Bronchial epithelial cell (primary cell): ENCODE results near the gene ENSA. TPM values are rescaled to one million over a fixed set of nuclear protein-coding genes. Genes with fewer than 3 reads are reported as not detected.
"Not testable (repeated sequence)": the region's sequence is repeated elsewhere in the genome, so short reads cannot be mapped to it uniquely, and the experiment has no call there.

Experiments used
- DNase-seq: peaks from one replicate; pipeline ENCODE4 v3.0.0-alpha.2; 2010; ENCODE audit warnings: low read depth
- FAIRE-seq: peaks from 2 replicates; lab custom pipeline; 2011; peaks lifted over from hg19 to GRCh38; lab: Jason Lieb, UNC
- H3K27me3 ChIP-seq: 2 replicates; pipeline ENCODE4 v1.5.1; 2011; ENCODE audit warnings: low read length; ENCODE audit not compliant: control insufficient read depth, insufficient read depth
- H3K36me3 ChIP-seq: 2 replicates; pipeline ENCODE4 v1.5.1; 2011; ENCODE audit warnings: low read length; ENCODE audit not compliant: control insufficient read depth, insufficient read depth
- H3K4me3 ChIP-seq: 2 replicates; pipeline ENCODE4 v1.5.1; 2011; ENCODE audit warnings: mild to moderate bottlenecking, low read depth, low read length, control low read depth
- CTCF ChIP-seq: IDR thresholded peaks from 2 replicates; pipeline ENCODE4 v1.5.1; 2011; ENCODE audit warnings: mild to moderate bottlenecking, moderate library complexity, low read length, control low read depth, inconsistent platforms; ENCODE audit not compliant: insufficient read depth, severe bottlenecking
- total RNA-seq: library from RNA; depleted of rRNA; stranded (reverse); fragments of >200 nt; gene quantifications from 2 replicates; pipeline ENCODE4 v1.2.1, GENCODE V29; 2014

ENSA gene
- total RNA-seq, 1 donor from 2014 or later = 123 TPM

- no peak for FAIRE-seq
- no peaks in the 10 kb centered on the region for H3K36me3 ChIP-seq
- no peak for DNase-seq
- no peak overlapping the region for H3K4me3 ChIP-seq
- no peaks in the 10 kb centered on the region for H3K27me3 ChIP-seq
- TF ChIP-seq CTCF = no peak
Observed at GRCh38 chr1:150603711-150604110, 25.7 kb downstream of the ENSA start.

GRCh38 chr1:150602372-150602771 lies 27.0 kb downstream of the ENSA start:
- not testable (repeated sequence) for DNase-seq, H3K4me3 ChIP-seq, H3K36me3 ChIP-seq, H3K27me3 ChIP-seq, FAIRE-seq

GRCh38 chr1:150601540-150601939 lies 27.9 kb downstream of the ENSA start:
- DNase-seq = no peak
- FAIRE-seq = no peak

DNA sequence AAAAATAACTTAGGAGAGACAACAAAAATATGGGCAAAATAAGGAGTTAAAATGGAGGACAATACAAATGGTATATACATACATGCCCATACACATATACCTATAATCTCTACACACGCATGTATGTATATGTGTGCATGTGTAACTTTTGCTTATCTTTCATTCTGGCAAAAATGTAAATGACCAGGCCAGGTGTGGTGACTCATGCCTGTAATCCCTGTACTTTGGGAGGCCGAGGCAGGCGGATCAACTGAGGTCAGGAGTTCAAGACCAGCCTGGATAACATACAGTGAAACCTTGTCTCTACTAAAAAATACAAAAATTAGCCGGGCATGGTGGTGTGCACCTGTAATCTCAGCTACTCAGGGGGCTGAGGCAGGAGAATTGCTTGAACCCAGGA lies 31.1 kb downstream of the ENSA start:
- not testable (repeated sequence) for H3K4me3 ChIP-seq, FAIRE-seq, H3K36me3 ChIP-seq, DNase-seq, H3K27me3 ChIP-seq

More at GRCh38 chr1:150601540-150601939, 27.9 kb downstream of the ENSA start:
- Histone ChIP-seq H3K27me3 (no peaks in the 10 kb centered on the region), H3K4me3 (no peak overlapping the region), H3K36me3 (no peaks in the 10 kb centered on the region)
- no peak for TF ChIP-seq CTCF

GRCh38 chr1:150596976-150597375 lies 32.4 kb downstream of the ENSA start:
- FAIRE-seq = no peak
- TF ChIP-seq CTCF = no peak

GRCh38 chr1:150596095-150596892 lies 33.1 kb downstream of the ENSA start:
- H3K27me3 ChIP-seq = no peaks in the 10 kb centered on the region
- DNase-seq = peak; percentile 54
- TF ChIP-seq CTCF = no peak
- H3K4me3 ChIP-seq = no peak overlapping the region
- no peaks in the 10 kb centered on the region for H3K36me3 ChIP-seq
- FAIRE-seq = no peak

More at GRCh38 chr1:150596976-150597375, 32.4 kb downstream of the ENSA start:
- DNase-seq = no peak
- H3K27me3 ChIP-seq = no peaks in the 10 kb centered on the region
- no peak overlapping the region for H3K4me3 ChIP-seq
- no peaks in the 10 kb centered on the region for H3K36me3 ChIP-seq
